Fibroblast of skin of back (primary cell): ENCODE data around the gene RAB20.
A peak's percentile ranks its signal among the peaks of the same experiment; 100 is the strongest.

Experiments used
- DNase-seq: peaks from one replicate; pipeline ENCODE4 v3.0.0-alpha.2; 2013

RAB20 gene

DNA sequence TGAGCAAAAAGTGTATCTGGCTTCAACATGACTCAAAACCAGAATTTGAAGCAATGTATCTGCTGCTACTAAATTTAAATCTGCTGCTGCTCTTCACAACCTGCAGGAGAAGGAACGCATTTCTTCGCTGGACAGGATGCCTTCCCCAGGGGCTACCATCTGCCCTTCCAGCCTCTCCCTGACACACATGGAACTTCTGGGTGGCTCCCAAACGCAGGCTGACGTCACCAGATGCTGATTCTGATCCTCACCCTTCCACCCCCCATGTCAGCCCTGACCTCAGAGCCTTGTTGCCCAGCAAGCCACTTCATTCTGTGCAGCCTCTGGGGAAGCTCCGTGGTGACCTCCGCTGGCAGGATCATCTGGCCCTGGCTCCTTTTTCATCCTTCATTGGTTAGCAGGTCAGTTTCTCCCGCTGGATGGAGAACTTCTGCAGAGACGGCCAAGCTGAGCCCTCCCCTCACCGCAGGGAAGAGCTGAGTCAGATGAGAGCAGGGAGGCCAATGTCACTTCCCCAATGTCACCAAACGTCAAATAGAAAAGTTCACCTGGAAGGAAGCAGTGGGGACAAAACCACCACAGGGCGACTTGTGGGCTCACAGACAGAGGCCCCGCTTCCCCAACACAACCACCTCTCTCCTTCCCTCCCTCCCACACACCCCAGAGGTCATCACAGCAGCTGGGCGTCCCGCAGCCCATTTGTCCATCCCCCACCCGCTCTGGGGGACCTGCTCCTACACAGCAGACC is 14.0 kb upstream of the RAB20 start:
- DNase-seq = peak; percentile 48

DNA sequence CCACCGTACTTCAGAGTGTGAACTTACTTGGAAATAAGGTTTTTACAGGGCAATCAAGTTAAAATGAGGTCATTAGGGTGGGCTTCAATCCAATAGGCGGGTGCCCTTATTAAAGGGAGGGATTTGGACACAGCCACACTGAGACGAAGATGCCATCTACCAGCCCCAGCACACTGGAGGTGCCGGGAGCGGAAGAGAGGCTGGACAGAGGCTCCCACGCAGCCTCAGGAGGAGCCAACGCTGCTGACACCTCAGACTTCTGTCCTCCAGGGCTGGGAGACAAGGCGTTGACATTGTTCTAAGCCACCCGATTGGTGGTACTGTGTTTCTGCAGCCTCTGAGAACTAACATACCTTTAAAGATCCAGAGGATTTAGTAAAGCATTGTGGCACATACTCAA is 12.6 kb upstream of the RAB20 start:
- DNase-seq = no peak

DNA sequence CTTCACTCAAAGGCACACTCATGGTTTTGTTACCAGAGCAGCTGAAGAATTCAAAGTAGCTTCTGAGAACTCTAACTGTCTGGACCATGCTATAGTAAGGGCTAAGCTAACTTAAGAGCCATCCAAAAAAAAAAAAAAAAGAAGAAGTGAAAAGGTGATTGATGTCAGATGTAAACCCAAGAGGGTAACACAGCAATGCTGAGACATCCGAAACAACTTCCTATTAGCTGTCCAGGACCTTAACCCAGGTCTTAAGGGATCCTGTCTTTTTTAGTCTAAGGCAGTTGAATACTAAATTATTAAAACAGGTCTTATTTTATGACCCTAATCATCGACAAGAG is 11.2 kb upstream of the RAB20 start:
- no peak for DNase-seq

DNA sequence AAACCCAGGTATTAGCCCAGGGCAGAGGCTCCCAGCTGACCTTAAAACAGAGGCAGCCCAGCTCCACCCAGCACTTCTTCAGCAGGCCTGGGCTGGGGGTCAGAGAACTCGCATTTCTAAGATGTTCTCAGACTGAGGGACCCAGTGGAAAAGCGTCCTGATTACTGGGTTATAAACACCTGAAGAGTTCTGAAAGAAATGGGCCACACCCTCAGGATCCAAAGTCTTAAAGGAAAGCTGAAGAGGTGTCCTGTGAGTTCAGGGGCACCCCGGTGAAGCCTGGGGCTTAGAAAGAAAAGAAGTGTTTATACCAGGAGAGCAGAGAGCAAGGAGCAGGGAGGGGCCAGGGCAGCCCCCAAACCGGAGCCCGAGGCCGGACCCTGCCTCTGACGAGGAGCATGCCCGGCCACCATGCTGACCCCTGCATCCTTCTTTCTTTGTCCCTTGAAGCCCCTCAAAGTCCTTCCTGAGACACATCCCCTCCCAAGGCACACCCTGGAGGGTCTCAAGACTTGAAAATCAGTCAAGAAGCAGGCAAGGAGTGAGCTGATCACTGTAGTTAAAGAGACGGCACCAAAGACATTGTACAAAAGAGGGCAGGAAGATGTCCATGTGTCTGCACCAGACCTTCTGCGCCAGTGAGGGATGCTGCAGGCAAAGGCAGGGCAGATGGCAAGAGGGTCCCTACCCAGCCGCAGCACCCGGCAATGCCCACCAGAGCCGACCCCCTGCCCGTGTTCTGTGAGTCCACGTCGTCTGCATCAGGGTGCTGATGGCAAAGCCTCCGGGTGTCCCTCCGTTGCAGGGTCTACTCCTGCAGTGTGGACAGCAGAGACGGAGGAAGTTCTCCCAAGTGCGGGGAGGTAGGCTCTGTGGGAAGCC is 10.6 kb upstream of the RAB20 start:
- DNase-seq = no peak

DNA sequence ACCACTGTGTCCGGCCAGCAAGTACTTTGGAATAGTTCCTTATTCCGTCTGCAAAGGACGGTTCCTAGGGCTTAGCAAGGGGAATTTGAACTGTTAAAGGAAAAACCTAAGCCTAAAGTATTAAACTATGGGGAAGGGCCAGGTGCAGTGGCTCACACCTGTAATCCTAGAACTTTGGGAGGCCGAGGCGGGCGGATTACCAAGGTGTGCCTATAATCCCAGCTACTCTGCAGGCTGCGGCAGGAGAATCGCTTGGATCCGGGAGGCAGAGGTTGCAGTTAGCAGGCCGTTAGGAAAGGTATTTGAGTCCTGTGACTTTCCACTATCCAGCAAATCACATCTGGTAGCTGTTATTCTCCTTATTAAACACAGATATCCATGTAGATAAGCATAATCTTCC is 9.4 kb upstream of the RAB20 start:
- no peak for DNase-seq

DNA sequence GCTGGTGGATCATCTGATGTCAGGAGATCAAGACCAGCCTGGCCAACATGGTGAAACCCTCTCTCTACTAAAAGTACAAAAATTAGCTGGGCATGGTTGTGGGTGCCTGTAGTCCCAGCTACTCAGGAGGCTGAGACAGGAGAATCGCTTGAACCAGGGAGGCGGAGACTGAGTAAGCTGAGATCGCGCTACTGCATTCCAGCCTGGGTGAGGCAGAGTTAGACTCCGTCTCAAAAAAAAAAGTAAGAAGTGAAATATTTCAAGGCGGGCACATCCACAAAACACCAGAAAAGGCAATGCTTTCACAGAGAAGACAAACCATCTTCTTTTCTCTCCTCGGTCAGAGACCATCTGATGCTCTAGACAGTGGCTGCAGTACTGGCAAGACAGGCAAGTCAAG is 8.4 kb upstream of the RAB20 start:
- DNase-seq = peak; percentile 40

DNA sequence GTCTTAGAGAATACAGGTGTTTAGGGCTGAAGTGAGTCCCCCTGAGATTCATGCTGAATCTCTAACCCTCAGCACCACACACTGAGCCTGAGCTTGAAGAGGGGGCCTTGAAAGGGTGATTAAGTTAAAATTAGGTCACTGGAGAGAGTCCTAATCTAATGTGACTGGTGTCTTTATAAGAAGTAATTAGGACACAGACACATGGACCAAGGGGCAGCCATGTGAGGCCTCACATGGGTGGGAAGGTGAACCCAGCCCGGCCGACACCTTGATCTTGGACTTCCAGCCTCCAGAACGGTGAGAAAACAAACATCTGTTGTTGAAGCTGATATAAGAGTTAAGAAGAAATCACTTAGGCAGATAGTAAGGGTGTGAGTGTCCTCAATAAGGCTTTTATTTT is 7.1 kb upstream of the RAB20 start:
- no peak for DNase-seq

DNA sequence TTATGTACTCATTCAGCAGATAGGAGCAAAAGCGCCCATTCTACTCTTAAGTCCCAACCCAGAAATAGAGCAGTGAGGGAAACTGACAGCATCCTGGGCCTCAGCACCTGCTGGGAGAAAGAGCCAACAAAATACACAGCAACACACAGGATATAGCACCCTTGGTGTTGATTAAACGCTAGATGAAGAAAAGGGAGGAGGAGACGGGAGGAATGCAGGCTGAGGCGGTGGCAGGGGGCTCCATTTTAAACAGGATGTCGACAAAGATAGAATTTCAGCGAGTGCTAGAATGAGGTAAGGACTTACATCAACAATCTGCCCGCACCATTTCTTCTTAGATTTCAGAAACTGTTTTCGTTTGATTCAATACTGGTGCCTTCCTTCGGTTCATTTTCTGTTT is 4.6 kb upstream of the RAB20 start:
- no peak for DNase-seq

DNA sequence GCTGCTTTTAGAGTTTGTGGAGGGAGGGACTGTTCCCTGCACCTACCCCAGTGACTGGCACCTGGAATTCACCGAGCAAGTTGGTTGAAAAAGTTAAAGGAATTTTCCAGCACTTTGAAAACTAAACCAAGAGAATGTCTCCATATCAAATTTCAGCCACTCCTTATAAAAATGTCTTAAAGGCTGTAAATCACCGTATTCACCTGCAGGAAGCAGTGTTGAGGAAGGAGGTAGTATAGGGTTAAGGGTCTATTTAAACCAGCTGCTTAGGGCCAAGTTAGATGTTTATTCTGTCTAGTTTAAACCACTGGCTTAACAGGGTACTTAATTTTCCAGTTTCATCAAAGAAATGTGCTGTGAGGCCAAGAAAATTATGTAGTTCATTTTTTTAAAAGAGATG is 3.8 kb upstream of the RAB20 start:
- no peak for DNase-seq

DNA sequence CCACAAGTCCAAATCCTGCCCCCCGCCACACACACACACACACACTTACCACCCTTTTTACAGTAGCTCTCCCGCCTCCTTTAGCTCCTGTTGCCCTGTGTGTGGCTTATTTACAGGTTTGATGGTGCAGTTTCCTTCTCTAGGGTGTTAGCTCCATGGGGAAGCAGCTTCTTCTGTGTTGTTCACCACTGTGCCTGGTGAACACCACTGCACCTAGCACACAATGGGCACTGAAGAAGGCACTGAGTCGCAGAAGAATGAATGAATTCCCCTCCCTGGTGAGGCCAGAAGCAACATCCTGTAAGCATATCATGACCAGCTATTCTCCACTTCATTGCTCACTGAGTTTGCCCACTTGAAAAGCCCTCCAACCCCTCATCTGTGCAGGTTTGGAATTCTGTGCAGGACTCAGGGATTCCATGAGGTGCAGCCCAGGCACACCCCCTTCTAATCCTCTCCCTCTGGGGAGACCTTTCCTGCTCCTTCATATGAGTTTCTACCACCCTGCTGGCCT is 3.0 kb upstream of the RAB20 start:
- DNase-seq = no peak

DNA sequence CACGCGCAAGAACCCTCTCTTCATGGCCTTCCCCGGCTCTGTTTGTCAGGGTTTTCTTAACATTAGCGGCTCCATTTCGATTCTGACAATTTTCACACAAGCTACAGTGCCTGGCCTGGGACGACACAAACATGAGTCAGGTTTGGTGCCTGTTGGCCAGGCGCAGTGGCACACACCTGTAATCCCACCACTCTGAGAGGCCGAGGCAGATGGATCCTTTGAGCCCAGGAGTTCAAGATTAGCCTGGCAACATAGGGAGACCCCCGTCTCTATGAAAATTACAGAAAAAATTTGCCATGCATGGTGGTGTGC is 1.9 kb upstream of the RAB20 start:
- DNase-seq = no peak

DNA sequence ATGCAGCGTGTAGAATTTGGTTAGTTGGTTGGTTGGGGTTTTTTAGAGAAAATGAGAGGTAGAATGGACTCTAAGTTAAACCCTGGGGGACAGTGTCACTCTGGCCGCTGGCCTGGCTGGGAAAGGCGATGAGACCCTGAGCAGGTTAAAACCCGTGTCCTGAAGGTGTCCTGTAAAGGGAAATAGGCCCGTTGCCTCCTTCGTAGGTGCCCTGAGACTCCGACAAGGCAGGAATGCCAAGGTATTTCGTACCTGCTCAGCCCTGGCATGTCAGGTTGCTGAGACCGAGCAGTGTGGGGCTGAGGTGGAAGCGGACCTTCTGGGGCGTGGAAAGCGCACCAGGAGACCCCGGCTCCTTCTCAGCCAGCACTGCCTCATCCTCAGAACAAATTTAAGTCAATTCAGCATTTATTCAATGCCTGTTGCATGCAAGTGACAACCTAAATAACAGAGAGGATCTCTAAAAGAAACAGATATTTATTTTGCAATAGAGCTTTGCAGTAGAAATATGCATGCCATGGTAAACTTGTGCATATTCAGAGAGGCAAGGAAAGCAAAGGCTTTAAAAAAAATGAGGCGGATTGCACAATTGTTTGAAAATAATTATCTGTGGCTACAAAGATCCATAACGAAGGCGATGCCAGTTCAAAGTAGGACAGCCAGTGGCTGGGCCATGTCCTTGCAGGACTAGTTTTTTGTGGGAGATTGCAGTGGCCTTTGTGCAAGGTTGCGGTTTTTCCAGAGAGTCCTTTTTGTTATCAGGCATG is 1.4 kb upstream of the RAB20 start:
- DNase-seq = no peak

DNA sequence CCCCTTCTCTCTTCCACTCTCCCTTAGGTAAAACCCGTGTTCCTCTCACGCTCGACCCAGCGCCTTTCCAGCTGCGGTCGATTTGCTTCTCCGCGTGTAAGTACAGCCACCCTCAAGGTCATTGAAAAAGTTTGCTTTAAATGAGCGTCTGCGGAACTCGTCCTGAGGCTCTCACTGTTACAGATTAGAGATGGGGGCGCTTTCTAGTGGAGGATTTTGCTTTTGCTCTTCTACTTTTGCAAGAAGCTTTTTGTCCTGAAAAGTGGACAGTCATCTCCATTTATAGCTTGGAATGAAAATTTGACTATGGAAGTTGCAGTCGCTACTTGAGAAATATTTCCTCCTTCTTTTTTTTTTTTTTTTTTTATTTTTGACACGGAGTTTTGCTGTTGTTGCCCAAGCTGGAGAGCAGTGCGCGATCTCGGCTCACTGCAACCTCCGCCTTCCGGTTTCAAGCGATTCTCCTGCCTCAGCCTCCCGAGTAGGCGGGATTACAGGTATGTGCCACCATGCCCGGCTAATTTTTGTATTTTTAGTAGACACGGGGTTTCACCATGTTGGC is 595 bp upstream of the RAB20 start:
- DNase-seq = no peak

DNA sequence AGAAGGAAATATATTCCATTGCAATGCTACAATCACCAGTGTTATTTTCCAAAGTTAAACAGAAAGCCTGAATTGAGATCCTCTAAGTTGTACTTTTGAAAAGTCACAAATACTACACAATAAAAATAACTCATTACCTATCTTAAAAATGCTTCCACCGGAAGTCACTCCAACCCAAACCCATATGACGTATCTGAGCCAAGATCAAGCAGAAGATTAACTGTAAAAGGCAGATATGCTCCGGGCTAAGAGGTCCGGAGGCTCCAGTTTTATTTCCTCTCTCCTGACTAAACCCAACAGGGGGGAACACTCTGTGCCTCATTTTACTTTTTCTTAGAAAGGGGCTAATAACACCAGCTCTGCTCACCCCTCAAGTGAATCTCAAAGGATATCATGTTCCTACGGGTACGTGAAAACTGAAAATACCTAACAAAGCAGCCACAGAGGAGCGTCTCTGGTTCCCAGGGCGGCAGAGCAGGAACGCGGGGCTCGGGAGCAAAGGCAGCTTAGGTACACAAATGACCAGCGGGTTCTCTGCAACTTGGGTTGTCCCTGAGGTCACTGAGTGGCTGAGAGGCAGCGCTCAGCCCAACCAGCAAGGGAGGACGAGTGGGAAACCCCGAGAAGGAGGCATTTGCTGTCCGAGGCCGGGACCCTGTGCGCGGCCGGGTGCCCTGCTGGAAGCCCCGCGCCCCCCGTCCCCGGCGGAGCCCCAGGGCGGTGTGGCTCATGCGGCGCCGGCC is 750 bp downstream of the RAB20 start:
- peak; percentile 35 for DNase-seq

DNA sequence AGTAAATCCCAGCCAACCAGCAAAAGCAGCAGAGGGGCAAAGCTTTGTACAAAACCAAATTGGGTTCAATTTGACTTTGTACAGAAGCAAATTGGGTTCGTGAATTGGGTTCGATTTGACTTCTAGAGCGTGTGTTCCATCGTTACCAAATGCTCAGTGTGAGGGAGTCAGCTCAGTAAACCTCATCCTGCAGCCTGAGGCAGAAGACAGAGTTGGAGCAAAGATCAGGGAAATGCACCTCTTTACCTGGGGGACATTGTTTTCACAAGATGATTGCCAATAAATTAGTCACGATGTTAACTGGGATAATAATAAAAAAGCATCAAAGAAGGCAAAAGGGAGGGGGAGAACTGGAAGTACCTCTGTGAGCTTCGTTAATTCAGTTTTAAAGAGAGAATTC is 1.5 kb downstream of the RAB20 start:
- DNase-seq = no peak

DNA sequence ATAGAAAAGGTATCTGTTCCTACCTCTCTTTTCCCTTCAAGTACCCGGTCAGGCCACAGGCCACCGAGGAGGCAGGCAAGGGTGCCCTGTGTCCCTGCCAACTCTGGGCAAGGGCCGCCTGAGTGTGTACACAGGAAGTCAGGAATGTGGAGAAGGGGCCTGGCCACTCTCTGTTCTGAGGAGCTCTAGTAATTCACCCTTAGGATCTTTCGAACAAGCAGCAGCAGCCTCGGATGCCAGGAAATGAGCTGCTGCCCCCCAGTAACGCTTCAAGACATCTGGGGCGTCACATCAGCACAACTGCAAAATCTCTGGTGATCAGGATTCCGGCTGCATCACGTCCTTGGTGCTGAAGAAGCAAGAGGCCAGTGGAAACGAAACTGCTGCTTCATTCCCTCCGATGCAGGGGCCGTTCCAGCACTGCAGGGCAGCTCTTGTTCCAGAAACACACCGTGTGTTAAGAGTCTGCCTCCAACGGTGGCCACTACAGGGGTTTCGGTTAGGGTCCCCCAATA is 2.0 kb downstream of the RAB20 start:
- no peak for DNase-seq

DNA sequence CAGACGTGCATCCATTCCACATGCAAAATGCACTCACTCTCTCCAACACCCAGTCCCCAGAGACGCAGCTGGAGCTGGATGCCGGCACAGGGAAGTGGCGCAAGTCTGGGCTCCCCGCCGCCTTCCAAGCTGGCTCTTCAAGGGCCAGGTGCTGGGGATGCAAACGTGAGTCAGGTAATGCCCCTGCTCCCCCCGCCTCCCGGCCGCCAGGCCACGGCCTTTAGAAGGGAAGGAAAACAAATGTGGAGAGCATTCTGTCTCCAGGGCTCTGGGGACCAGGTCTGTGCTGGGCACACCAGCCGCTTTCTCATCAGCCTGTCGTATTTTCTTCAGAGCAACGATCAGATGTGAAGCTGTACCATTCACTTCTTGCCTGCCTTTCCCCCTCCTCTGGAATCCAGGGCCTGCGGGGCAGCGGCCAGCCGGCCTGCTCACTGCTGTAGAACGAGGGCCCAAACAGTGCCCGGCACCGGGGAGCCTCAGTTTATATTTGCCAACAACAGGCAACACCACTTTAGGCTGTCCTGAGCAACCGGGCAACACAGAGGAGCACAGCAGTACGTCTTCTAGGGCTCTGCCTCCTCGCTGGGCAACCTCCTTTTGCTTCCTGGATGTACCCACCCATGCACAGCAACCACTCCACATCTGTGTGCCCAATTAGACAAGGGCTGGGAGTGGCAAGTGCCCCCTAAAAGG is 3.8 kb downstream of the RAB20 start:
- no peak for DNase-seq

DNA sequence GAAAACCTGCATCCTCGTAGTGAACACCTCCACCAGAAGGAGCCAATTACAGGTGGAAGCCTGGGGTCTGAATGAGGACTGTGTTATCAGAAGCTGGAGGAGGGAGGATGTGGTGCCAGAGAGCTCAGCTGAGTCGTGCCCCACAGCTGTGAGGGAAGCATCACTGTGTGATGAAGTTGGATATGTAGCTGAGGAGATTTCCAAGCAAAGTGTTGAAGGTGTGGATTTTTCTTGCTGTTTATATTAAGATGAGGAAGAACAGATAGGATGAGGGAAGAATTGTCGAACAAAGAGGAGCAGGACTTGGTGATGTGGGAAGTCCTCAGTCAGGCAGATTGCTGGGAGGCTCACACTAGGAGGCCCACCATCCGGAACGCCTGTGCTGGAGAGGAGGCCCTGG is 4.4 kb downstream of the RAB20 start:
- DNase-seq = no peak

DNA sequence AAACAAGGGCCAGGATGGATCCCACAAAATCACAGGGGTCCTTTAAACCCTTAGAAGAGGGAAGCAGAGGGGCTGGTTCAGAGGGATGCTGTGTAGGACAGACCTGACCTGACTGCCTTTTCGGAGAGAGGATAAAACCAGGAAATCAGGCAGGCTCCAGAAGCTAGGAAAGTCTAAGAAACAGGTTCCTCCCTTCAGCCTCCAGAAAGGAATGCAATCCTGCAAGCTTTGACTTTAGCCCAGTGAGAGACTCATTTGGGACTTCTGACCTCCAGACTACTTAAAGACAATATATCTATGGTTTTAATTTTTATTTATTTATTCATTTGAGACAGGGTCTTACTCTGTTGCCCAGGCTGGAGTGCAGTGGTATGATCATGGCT is 5.3 kb downstream of the RAB20 start:
- no peak for DNase-seq

DNA sequence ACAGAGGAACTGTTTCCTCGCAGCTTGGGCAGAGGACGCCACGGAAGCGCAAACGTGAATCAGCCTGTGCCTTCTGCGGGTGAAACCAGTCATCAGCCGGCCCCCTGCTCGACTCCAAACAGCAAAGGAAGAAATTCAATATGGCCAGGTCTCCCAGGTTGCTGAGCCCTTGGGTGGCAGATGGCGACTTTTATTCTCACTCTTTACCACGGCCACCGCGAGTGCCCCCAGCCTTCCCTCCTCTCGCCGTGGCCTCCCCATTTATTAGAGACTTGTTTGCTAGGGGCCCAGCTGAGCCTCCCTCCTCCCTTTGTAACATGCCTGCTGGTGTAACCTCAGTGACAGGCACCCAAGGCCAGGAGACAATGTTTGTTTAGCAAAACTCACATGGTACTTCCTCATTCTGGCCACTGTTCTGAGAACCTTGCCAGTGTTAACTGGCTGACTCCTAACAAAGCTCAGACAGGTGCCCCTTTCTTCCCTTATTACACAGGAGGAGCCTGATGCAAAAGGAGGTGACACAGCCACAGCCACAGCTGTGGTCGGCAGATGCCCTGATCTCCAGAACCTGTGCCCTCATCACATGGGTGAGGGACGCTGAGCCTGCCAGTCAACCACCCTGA is 5.8 kb downstream of the RAB20 start:
- DNase-seq = no peak

DNA sequence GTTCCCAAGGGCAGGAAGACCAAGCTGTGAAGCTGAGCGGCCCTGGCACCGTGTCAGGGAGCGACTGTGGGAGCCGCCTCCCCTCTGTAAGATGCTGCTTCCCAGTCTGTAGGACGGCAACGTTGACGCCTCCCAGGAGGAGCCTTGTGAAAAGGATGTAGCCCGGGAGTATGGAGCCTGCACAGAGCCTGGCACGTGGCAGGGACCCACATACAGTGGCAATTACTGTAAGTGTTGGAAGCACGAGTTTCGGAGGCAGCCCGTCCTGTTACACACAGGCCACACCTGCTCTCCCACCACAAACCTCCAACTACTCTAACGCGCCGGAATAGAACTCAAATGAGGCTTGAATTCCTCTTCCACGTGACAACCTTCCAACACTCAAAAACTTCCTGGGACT is 6.6 kb downstream of the RAB20 start:
- DNase-seq = no peak
